HG03439 (cell line): ENCODE data around the gene VPS4B.
"Not testable (repeated sequence)": the region's sequence is repeated elsewhere in the genome, so short reads cannot be mapped to it uniquely, and the experiment has no call there.

Experiments used
- ATAC-seq: cut with Tn5 transposase; IDR thresholded peaks from one replicate; pipeline ENCODE4 v1.9.1; 2021; ENCODE audit warnings: mild to moderate bottlenecking, moderate library complexity; ENCODE audit not compliant: unreplicated experiment

VPS4B gene

GRCh38 chr18:63373161-63373560, 49.1 kb downstream of the VPS4B start:
- ATAC-seq: no peak

DNA sequence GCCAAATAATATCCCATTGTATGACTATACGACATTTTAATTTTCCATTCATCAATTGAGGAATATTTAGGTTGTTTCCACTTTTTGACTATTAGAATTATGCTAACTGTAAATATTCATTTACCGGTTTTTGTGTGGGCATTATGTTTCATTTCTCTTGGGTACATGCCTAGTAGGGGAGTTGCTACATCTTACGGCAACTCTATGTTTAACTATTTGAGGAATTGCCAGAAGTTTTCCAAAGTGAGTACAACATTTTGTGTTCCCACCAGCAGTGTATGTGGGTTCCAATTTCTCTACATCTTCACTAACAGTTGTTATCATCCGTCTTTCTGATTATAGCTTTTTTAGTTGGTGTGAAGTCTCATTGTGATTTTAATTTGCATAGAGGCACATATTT, 53.7 kb downstream of the VPS4B start:
- no peak for ATAC-seq

DNA sequence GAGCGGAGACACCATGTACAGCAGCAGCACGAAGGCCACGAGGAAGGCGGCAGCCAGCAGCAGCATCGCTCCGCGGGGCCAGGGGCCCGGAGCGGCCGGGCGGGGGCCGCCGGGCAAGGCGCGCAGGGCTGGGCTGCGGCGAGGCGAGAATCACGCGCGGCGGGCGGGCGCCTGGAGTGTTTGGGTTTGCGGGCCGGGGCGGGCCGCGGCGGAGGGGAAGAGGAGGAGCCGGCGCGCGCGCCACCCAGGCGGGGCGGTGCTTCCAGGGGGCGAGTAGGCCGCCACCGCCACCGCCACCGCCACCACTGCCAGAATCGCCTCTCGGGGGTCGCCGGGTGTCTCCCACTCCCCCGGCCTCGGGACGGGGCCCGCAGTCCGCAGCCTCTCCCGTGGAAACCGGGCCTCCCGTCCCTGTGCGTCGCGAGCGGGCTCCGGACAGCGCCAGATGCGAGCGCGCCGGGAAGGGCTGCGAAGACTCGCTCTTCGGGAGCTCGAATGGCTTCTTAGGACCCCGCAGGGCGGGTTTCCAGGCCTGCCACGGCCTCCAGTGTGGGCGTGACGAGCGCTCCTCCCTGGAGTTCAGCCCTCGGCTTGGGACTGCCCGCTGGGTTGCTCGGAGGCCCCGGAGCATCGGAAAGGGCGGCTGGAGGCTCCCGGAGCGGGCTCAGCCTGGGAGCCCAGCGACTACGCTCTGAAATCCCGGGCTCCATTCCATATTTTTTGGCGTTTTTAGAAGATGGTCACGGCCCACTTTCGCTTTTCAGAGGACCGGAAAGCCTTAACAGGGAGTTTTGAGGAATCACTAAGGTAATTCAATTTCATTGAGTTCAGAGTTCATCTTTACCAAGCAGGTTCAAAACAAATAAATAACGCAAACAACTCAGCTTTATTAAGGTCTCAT, 55.0 kb downstream of the VPS4B start, which contains the start of gene KDSR:
TSS of gene KDSR (minus strand) at position 154 of the 901 bp plus-strand sequence. CDS start at position 66, 88 bp downstream.
- ATAC-seq: peak; percentile 85

DNA sequence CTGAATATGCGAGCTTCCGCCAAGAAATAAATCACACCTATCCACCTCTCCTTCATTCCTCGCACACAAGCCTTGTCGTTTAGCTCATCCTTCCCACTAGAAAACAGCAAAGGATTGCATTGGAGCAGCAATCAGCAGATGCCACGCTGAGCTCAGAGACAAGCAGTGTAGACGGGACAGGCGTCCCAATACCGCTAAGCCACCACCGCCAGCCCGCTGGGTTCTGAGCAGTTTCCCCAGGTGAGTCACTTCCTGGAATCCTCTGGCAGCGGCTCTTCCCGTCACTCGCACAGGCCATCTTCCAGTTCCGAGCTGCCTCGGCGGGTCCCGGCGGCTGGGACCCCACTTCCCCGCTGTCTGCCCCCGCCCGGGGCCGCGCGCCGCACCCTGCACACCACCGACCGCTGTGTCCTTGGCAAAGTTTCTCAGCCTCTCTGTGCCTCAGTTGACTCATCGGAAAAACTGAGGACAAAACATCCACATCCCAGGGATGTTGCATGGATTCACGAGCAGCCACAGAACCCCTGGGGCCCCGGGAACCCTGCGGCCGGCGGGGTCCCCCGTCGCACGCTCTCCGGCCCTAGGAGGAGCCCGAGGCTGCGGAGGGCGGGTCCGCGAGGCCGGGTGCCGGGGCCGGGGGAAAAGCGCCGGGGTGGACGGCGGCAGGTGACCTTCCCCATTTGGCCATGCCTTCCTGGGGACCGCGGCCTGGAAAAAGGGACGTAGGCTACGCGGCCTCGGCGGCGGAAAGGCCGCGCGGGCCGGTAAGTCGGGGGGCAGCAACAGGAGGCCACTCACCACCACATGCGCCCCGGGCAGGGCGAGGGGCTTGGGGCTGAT, 55.8 kb downstream of the VPS4B start:
- peak; percentile 36 for ATAC-seq

- ATAC-seq: peak; percentile 4
Observed at GRCh38 chr18:63365876-63366212, 56.4 kb downstream of the VPS4B start.

GRCh38 chr18:63363951-63364350, 58.3 kb downstream of the VPS4B start:
- ATAC-seq: no peak

- not testable (repeated sequence) for ATAC-seq
Observed at GRCh38 chr18:63363420-63363819, 58.9 kb downstream of the VPS4B start.

DNA sequence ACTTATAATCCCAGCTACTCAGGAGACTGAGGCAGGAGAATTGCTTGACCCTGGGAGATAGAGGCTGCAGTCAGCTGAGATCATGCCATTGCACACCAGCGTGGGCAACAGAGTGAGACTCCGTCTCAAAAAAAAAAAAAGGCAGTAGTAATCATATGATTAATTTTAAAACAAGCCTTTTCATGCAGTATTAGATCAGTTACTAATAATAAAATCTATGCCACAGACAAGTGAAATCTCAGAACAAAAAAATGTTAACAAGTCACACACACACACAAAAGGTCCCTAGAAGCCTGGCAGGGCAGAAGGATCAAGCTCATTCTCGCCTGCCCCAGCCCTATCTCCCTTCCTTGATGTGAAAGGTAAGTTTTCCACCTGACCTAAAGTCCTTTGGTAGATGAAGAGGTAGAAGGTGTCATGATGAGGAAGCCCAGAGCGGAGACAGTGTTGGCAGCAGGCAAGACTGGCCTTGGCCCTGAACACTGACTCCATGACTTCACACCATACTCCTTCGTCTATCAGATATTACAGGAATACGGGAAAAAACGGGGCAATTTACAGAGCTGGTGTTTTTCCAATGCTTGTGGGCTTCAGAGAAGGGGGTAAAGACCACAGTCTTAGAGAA, 65.9 kb downstream of the VPS4B start:
- no peak for ATAC-seq

DNA sequence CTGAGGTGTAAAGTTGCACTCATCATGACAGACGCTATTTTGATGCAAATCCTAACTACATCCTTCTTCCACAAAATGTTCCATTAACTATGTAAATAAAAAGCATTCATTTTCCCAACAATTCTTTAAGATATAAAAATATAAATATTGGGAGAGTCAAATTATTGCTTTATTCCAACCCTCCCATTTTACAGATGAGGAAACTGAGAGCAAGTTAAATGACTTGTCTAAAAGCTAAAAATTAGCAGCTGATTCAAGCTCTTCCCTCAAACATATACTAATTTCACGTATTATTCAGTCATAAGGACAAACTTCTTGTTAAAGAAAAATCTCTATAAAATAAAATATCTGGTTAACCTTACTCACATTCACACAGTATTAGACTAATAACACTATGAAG, 72.0 kb downstream of the VPS4B start:
- ATAC-seq: no peak

DNA sequence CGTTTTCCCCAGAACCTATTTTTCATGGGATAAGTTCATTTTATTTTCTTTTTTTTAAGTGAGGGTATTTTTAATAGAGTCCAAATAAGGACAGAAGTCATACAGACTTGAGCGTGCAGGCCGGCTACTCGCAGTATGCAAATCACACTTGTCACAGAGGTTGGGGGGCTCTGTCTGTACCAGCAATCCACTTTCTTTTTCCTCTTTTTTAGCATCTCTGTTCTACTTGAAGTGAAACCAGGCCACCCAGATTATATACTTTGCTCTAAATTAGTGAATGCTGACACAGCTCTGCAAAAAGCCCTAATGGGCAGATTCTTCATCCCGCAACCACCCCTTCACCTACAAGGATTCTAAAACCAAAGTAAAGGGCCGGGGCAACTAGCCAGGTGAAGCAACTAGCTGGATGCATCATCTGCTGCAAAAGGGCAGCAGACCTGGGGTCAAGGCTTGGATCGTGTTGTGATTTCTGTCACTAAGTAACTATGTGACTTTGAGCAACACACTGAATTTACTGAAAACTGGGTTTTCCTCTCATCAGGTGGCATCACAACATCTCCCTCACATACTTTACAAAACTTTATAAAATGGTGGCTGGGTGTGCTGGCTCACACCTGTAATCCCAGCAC, 73.7 kb downstream of the VPS4B start:
- peak; percentile 56 for ATAC-seq

- ATAC-seq: no peak
Observed at GRCh38 chr18:63346480-63347183, 75.6 kb downstream of the VPS4B start.

GRCh38 chr18:63346031-63346430, 76.2 kb downstream of the VPS4B start:
- no peak for ATAC-seq

GRCh38 chr18:63344918-63345317, 77.4 kb downstream of the VPS4B start:
- no peak for ATAC-seq

DNA sequence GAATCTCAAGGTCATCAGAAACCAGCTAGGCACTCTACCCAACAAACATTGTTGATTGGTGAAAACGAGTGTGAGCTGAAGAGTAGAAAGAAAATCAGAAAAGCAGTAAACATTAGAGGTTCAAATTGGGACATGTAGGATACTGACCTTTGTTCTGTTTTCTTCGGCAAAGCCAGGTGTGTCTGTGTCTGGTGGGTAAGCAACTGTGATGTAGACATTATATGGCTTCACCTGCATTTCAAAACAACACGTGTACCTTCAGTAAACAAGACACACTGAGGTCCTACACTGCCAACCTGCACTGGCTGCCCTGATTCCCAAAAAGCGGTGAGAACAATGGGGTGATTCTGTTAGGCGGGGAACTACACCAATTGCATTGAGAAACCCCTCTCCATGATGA, 78.0 kb downstream of the VPS4B start:
- ATAC-seq: no peak

DNA sequence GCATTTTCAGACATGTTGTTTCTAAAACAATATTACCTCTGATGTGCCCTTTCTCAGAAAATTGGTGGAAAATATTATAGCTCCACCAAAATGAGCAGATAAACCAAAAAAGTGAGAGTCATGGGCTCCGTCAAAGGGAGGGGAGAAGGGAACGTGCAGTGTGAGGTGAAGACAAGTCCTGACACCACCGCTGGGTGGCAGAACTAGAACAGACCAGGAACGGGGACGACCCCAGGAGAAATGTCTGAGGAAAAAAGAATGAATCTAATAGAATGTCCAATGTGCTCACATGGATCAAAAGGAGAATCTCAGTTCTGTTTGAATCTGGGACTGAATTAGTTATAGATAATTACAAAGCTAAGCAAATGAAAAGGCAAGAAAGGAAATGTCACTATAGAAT, 80.1 kb downstream of the VPS4B start:
- no peak for ATAC-seq

- no peak for ATAC-seq
Observed at GRCh38 chr18:63339920-63340484, 82.3 kb downstream of the VPS4B start.
